GM21367 (cell line): ENCODE results near the gene MAPK1.
"Not testable (repeated sequence)": the region's sequence is repeated elsewhere in the genome, so short reads cannot be mapped to it uniquely, and the experiment has no call there.

Experiments
- ATAC-seq: cut with Tn5 transposase; IDR thresholded peaks from one replicate; pipeline ENCODE4 v1.9.1; 2021; ENCODE audit not compliant: unreplicated experiment

The MAPK1 gene

GRCh38 chr22:21759646-21760376, 107.6 kb downstream of the MAPK1 start:
- ATAC-seq = no peak

- ATAC-seq = no peak
Observed at GRCh38 chr22:21759093-21759492, 108.4 kb downstream of the MAPK1 start.

GRCh38 chr22:21758091-21758864, 109.2 kb downstream of the MAPK1 start:
- ATAC-seq = no peak

GRCh38 chr22:21755851-21756284, 111.6 kb downstream of the MAPK1 start:
- ATAC-seq = no peak

GRCh38 chr22:21754523-21754922, 112.9 kb downstream of the MAPK1 start:
- no peak for ATAC-seq

GRCh38 chr22:21753374-21754111, 113.9 kb downstream of the MAPK1 start:
- ATAC-seq = no peak

- no peak for ATAC-seq
Observed at GRCh38 chr22:21752276-21752675, 115.2 kb downstream of the MAPK1 start.

- ATAC-seq = no peak
Observed at GRCh38 chr22:21745948-21746347, 121.5 kb downstream of the MAPK1 start.

- ATAC-seq = not testable (repeated sequence)
Observed at GRCh38 chr22:21744917-21745316, 122.5 kb downstream of the MAPK1 start.

GRCh38 chr22:21741790-21742189, 125.7 kb downstream of the MAPK1 start:
- ATAC-seq = no peak

GRCh38 chr22:21741059-21741458, 126.4 kb downstream of the MAPK1 start:
- ATAC-seq = no peak

- ATAC-seq = no peak
Observed at GRCh38 chr22:21739828-21740377, 127.5 kb downstream of the MAPK1 start.

GRCh38 chr22:21738966-21739365, 128.5 kb downstream of the MAPK1 start:
- no peak for ATAC-seq

- no peak for ATAC-seq
Observed at GRCh38 chr22:21738081-21738480, 129.4 kb downstream of the MAPK1 start.

GRCh38 chr22:21736948-21737347, 130.5 kb downstream of the MAPK1 start:
- ATAC-seq = no peak

- no peak for ATAC-seq
Observed at GRCh38 chr22:21736084-21736642, 131.3 kb downstream of the MAPK1 start.

GRCh38 chr22:21735200-21736083, 132.0 kb downstream of the MAPK1 start, which contains the start of gene YPEL1:
YPEL1 (minus strand) TSS chr22:21735794; CDS start chr22:21710744, 25,050 bp downstream.
- peak; percentile 73 for ATAC-seq

- no peak for ATAC-seq
Observed at GRCh38 chr22:21734540-21735199, 132.8 kb downstream of the MAPK1 start.

GRCh38 chr22:21731503-21731902, 135.9 kb downstream of the MAPK1 start:
- no peak for ATAC-seq
